Thyroid gland (tissue), 4 donors: ENCODE results near the gene PHF21A.

Experiments used
- CTCF ChIP-seq, 6 experiments: fragments of 200-600 bp in 3 of 6; fragments of 450-650 bp in 3 of 6; sonication (generic) in 3 of 6; IDR thresholded peaks; one replicate each; pipeline ENCODE4 v1.5.1; 2016 to 2019; ENCODE audit warnings: antibody characterized with exemption in 6 of 6, mild to moderate bottlenecking in 2 of 6, inconsistent platforms in 1 of 6, moderate library complexity in 1 of 6
- POLR2A ChIP-seq, 2 donors: fragments of 450-650 bp; IDR thresholded peaks; one replicate each; pipeline ENCODE4 v1.6.1; 2017; ENCODE audit warnings: antibody characterized with exemption in 2 of 2, mild to moderate bottlenecking in 2 of 2, moderate library complexity in 1 of 2

- no peak for TF ChIP-seq CTCF (IDR thresholded peaks at IDR 0.05)
- TF ChIP-seq POLR2A (IDR thresholded peaks at IDR 0.05), result no peak
These were observed 207.7 kb downstream of the PHF21A start for GRCh38 chr11:45913514-45913913.
